HTR-8/SVneo (cell line): ENCODE data around the gene ARMH3.

ENCODE experiments used
- DNase-seq: peaks from one replicate; pipeline ENCODE4 v3.0.0; 2011; ENCODE audit warnings: low spot score, mixed read lengths; ENCODE audit not compliant: insufficient read length
- FAIRE-seq: peaks from 2 replicates; lab custom pipeline; 2011; peaks lifted over from hg19 to GRCh38; lab: Jason Lieb, UNC

ARMH3 gene

GRCh38 chr10:101903827-101904550 lies 152.0 kb downstream of the ARMH3 start:
- FAIRE-seq: no peak
- no peak for DNase-seq

DNA sequence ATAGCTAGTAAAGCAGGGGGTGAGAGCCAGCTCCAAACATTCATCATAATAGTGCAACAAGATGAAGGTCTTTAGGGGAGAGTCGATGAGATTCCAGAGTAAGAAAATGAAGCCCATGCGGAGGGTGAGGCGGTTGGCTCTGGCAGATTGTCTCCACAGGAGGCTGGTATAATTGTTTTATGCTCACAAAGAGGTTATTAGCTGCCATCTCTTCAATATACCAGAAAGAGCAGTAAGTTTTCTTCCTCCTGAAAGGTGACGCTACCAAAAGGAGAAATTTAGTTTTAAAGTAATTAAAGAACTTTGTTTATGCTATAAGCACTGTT lies 153.2 kb downstream of the ARMH3 start:
- FAIRE-seq (no peak), DNase-seq (no peak)

DNA sequence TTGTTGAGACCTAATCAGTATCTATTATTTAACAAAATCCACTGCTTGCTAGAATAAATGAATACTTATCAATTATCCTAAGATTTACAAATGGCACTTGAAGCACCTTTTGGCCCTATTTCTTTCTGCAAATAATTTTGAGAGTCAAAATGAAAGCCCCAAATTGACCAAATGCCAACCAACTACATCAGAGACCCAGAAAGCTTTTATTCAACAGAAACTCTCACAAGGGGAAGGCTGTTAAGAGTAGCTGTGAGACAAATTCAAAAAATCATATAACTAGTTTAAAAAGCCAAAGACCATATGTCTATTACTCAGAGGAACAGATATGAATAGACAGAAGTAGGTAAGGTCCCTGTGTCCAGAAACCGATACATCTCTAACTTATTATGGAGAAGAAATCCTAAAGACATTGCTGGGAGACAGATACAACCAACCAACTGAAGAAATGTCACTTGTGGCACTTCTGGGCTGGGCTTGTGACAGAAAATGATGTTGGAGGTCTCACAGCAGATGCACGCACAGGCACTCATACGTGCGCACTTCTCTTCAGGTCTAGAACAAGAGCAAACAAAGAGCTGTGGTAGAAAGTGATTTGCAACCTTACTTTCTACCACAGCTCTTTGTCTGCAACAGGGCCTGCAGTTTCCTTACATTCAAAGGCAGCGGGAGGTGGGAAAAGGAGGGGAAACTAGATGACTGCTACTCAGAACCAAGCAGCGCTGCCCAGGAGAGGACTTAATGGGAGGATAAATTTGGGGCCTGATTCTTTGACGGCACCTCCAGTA lies 153.7 kb downstream of the ARMH3 start:
- FAIRE-seq: no peak

GRCh38 chr10:101901340-101901739 lies 154.6 kb downstream of the ARMH3 start:
- DNase-seq (no peak), FAIRE-seq (no peak)

More for the DNA sequence above, 153.7 kb downstream of the ARMH3 start:
- no peak for DNase-seq

GRCh38 chr10:101897633-101898032 lies 158.3 kb downstream of the ARMH3 start:
- DNase-seq (no peak), FAIRE-seq (no peak)

GRCh38 chr10:101896225-101896877 lies 159.6 kb downstream of the ARMH3 start:
- DNase-seq (no peak), FAIRE-seq (no peak)

- FAIRE-seq (no peak), DNase-seq (no peak)
Measured at GRCh38 chr10:101895781-101896180, 160.2 kb downstream of the ARMH3 start.

- FAIRE-seq: no peak
- DNase-seq: no peak
Measured at GRCh38 chr10:101894742-101895141, 161.2 kb downstream of the ARMH3 start.

GRCh38 chr10:101894266-101894665 lies 161.7 kb downstream of the ARMH3 start:
- no peak for FAIRE-seq
- DNase-seq: no peak

GRCh38 chr10:101893510-101894120 lies 162.4 kb downstream of the ARMH3 start:
- FAIRE-seq (no peak), DNase-seq (no peak)

GRCh38 chr10:101892782-101893391 lies 163.1 kb downstream of the ARMH3 start:
- DNase-seq: no peak
- no peak for FAIRE-seq

GRCh38 chr10:101889256-101890210 lies 166.4 kb downstream of the ARMH3 start:
- peak; percentile 69 for DNase-seq

DNA sequence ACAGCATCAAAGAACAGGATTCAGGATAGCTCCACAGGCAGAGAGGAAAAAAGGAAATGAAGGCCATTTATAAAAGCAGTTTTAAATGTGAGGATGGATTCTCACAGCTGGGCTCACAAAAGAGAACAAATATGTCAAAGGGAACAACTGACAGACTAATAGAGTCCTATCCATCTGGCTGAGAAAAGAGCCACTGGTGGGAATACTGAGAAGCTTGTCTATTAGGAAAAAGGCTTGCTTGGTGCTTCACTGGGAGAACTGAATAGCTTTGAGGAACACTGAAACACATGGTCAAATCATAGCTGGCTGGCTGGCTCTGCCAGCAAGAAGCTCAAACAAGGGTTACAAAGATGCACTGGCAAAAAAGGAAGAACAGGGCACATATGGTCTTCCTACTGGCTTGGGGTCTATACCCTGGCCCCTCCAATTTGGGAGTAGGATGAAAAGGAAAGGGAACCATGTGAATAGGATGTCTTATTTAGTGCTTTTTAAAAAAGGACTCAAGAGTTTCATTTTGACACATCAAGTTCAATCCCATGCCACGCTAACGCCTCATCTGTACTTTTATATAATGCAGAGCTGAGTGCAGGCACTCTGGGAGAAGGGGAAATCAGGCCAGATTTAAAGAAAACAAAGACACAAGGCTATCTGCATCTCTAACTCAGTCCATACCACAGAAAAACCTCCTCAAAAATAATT lies 167.6 kb downstream of the ARMH3 start:
- FAIRE-seq (no peak), DNase-seq (no peak)

More at GRCh38 chr10:101889256-101890210, 166.4 kb downstream of the ARMH3 start:
- FAIRE-seq: no peak

GRCh38 chr10:101887775-101888174 lies 168.2 kb downstream of the ARMH3 start:
- no peak for DNase-seq
- FAIRE-seq: no peak

- FAIRE-seq: no peak
- DNase-seq: no peak
Measured at GRCh38 chr10:101886521-101887312, 169.3 kb downstream of the ARMH3 start.

DNA sequence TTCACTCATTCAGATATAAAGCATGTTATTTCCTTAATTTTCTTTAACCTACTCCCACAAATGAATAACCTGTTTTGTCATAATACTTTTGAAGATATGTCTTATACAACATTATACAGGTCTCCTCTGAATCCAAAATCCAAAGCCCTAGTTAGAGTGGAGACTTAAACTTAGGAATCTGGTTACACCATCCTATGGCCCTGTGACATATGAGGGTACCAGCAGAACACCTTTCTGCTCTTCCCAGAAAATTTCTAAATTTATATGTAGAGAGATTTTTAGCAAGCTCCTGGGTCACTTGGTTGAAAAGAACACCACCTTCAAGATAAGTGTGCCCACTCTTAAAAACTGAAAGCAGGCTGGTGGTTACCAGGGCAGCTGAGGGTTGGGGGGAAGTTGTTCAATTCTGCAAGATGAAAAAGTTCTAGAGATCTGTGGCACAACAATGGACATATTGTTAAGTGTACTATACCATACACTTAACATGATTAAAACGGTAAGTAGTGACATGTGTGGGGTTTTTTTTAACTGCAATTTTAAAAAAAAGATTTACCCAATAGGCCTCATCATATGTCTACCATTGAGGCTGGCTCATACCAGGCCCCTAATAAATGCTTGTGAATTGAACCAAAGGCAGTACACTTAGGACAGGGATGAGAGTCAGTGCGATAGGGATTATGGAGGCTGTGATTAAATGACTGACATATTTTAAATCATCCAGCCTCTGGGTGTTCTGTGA lies 174.8 kb downstream of the ARMH3 start:
- DNase-seq (no peak), FAIRE-seq (no peak)

DNA sequence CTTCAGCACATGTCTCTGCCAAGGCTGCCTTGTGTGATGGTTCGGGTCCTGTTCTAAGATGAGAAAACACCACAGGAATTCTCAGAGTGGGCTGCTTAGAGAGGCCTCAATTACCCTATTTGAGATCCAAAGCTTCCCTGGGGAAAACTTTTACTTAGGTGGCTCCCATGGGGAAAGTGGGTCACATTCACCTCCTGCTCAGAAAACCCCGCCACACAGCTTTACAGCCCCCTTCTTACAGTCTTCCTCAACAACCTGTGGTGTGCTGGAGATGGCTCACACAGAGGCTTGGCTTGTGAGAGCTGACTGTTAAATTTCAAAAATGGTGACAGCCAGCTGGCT lies 175.8 kb downstream of the ARMH3 start:
- DNase-seq (no peak), FAIRE-seq (no peak)
